Activated naive CD4-positive, alpha-beta T cell treated with anti-CD3 and anti-CD28 coated beads, Interleukin-2, amount 10 ng/mL, durations not matched to agents 7 days and 5 days (primary cell): ENCODE results near the gene PDCD5.

Experiments
- CTCF ChIA-PET: fragments of 350-600 bp; sonication (Branson Sonifier 250); formaldehyde crosslinking; loops from one replicate; lab custom pipeline; 2021; ENCODE audit warnings: antibody characterized with exemption; lab: Charles Lee
- DNase-seq: peaks from one replicate; pipeline ENCODE4 v3.0.0-alpha.2; 2020
- H3K27ac Mint-ChIP-seq: one replicate; pipeline ENCODE4 v1.8.0; 2021; ENCODE audit warnings: mild to moderate bottlenecking, moderate library complexity, mixed read lengths
- H3K27me3 Mint-ChIP-seq: one replicate; pipeline ENCODE4 v1.8.0; 2021; ENCODE audit warnings: mild to moderate bottlenecking, mixed read lengths
- H3K36me3 Mint-ChIP-seq: one replicate; pipeline ENCODE4 v1.8.0; 2021; ENCODE audit warnings: mixed read lengths
- H3K4me1 Mint-ChIP-seq: one replicate; pipeline ENCODE4 v1.8.0; 2021; ENCODE audit warnings: mixed read lengths
- H3K4me3 Mint-ChIP-seq: one replicate; pipeline ENCODE4 v1.8.0; 2021; ENCODE audit warnings: mild to moderate bottlenecking, moderate library complexity, mixed read lengths
- H3K9me3 Mint-ChIP-seq: one replicate; pipeline ENCODE4 v1.8.0; 2021; ENCODE audit warnings: mixed read lengths

Gene PDCD5

GRCh38 chr19:32599258-32599657, 18.3 kb downstream of the PDCD5 start:
- no peak overlapping the region for H3K27ac Mint-ChIP-seq
- H3K4me3 Mint-ChIP-seq = no peak overlapping the region
- CTCF ChIA-PET = interaction anchor here (0.8 to 0.9 kb wide), 3 partner anchors 14 to 519 kb away, joined by 3 to 6 read pairs (median 4); no protein-coding TSS in a partner anchor
- no peak for DNase-seq
- H3K27me3 Mint-ChIP-seq = no peaks in the 10 kb centered on the region
- peaks cover 6% of the 10 kb centered on the region for H3K4me1 Mint-ChIP-seq
- peaks cover 43% of the 10 kb centered on the region for H3K36me3 Mint-ChIP-seq
- H3K9me3 Mint-ChIP-seq = no peaks in the 10 kb centered on the region

- peak; percentile 55 for DNase-seq
- Mint-ChIP-seq H3K9me3 (no peaks in the 10 kb centered on the region), H3K4me1 (peaks cover 6% of the 10 kb centered on the region), H3K27me3 (no peaks in the 10 kb centered on the region), H3K36me3 (peaks cover 43% of the 10 kb centered on the region), H3K27ac (no peak overlapping the region), H3K4me3 (no peak overlapping the region)
- CTCF ChIA-PET = interaction anchor here (0.7 to 0.9 kb wide), 6 partner anchors 15 to 519 kb away, joined by 3 to 6 read pairs (median 4); no protein-coding TSS in a partner anchor
These were observed 18.8 kb downstream of the PDCD5 start for GRCh38 chr19:32599736-32600157.

GRCh38 chr19:32603961-32604360, 23.0 kb downstream of the PDCD5 start:
- Mint-ChIP-seq H3K36me3 (peaks cover 27% of the 10 kb centered on the region), H3K9me3 (no peaks in the 10 kb centered on the region), H3K27ac (peak overlapping the region; percentile 19), H3K27me3 (no peaks in the 10 kb centered on the region), H3K4me1 (peaks cover 6% of the 10 kb centered on the region), H3K4me3 (no peak overlapping the region)
- no peak for DNase-seq
- CTCF ChIA-PET = no interaction called here

GRCh38 chr19:32605544-32605943, 24.6 kb downstream of the PDCD5 start:
- no peak for DNase-seq
- H3K4me3 Mint-ChIP-seq = no peak overlapping the region
- CTCF ChIA-PET = no interaction called here
- peaks cover 23% of the 10 kb centered on the region for H3K36me3 Mint-ChIP-seq
- H3K4me1 Mint-ChIP-seq = no peaks in the 10 kb centered on the region
- no peaks in the 10 kb centered on the region for H3K9me3 Mint-ChIP-seq
- no peaks in the 10 kb centered on the region for H3K27me3 Mint-ChIP-seq
- H3K27ac Mint-ChIP-seq = no peak overlapping the region

- Mint-ChIP-seq H3K27me3 (no peaks in the 10 kb centered on the region), H3K36me3 (peaks cover 25% of the 10 kb centered on the region), H3K9me3 (no peaks in the 10 kb centered on the region), H3K4me3 (no peak overlapping the region), H3K4me1 (no peaks in the 10 kb centered on the region), H3K27ac (no peak overlapping the region)
- no peak for DNase-seq
- CTCF ChIA-PET = interaction anchor here (0.6 to 0.7 kb wide), 2 partner anchors 42 to 87 kb away, joined by 3 to 4 read pairs; no protein-coding TSS in a partner anchor
These were observed 25.3 kb downstream of the PDCD5 start for GRCh38 chr19:32606289-32606688.

- H3K27me3 Mint-ChIP-seq = no peaks in the 10 kb centered on the region
- peaks cover 30% of the 10 kb centered on the region for H3K36me3 Mint-ChIP-seq
- H3K27ac Mint-ChIP-seq = no peak overlapping the region
- H3K9me3 Mint-ChIP-seq = no peaks in the 10 kb centered on the region
- DNase-seq = no peak
- H3K4me1 Mint-ChIP-seq = no peaks in the 10 kb centered on the region
- H3K4me3 Mint-ChIP-seq = no peak overlapping the region
- CTCF ChIA-PET = no interaction called here
These were observed 26.5 kb downstream of the PDCD5 start for GRCh38 chr19:32607479-32607878.

GRCh38 chr19:32611161-32611560, 30.2 kb downstream of the PDCD5 start:
- Mint-ChIP-seq H3K36me3 (peaks cover 42% of the 10 kb centered on the region), H3K27ac (no peak overlapping the region), H3K4me1 (no peaks in the 10 kb centered on the region), H3K4me3 (no peak overlapping the region), H3K9me3 (no peaks in the 10 kb centered on the region), H3K27me3 (no peaks in the 10 kb centered on the region)
- CTCF ChIA-PET = no interaction called here
- DNase-seq = no peak

GRCh38 chr19:32613008-32613407, 32.0 kb downstream of the PDCD5 start:
- no peak for DNase-seq
- Mint-ChIP-seq H3K4me3 (no peak overlapping the region), H3K27me3 (no peaks in the 10 kb centered on the region), H3K4me1 (no peaks in the 10 kb centered on the region), H3K27ac (no peak overlapping the region), H3K9me3 (no peaks in the 10 kb centered on the region), H3K36me3 (peaks cover 41% of the 10 kb centered on the region)
- CTCF ChIA-PET = no interaction called here

GRCh38 chr19:32614916-32615315, 33.9 kb downstream of the PDCD5 start:
- H3K27ac Mint-ChIP-seq = no peak overlapping the region
- no peaks in the 10 kb centered on the region for H3K9me3 Mint-ChIP-seq
- CTCF ChIA-PET = interaction anchor here (1.0 kb wide), 1 partner anchor 15 kb away, joined by 4 read pairs; no protein-coding TSS in a partner anchor
- no peak overlapping the region for H3K4me3 Mint-ChIP-seq
- peaks cover 47% of the 10 kb centered on the region for H3K36me3 Mint-ChIP-seq
- no peaks in the 10 kb centered on the region for H3K4me1 Mint-ChIP-seq
- no peak for DNase-seq
- H3K27me3 Mint-ChIP-seq = no peaks in the 10 kb centered on the region

GRCh38 chr19:32615569-32615968, 34.6 kb downstream of the PDCD5 start:
- no peak for DNase-seq
- no peaks in the 10 kb centered on the region for H3K27me3 Mint-ChIP-seq
- no peaks in the 10 kb centered on the region for H3K9me3 Mint-ChIP-seq
- H3K4me1 Mint-ChIP-seq = no peaks in the 10 kb centered on the region
- no peak overlapping the region for H3K27ac Mint-ChIP-seq
- peaks cover 47% of the 10 kb centered on the region for H3K36me3 Mint-ChIP-seq
- no peak overlapping the region for H3K4me3 Mint-ChIP-seq
- CTCF ChIA-PET = no interaction called here

- Mint-ChIP-seq H3K4me1 (no peaks in the 10 kb centered on the region), H3K9me3 (no peaks in the 10 kb centered on the region), H3K4me3 (no peak overlapping the region), H3K36me3 (peaks cover 45% of the 10 kb centered on the region), H3K27ac (no peak overlapping the region), H3K27me3 (no peaks in the 10 kb centered on the region)
- CTCF ChIA-PET = no interaction called here
- DNase-seq = no peak
These were observed 38.2 kb downstream of the PDCD5 start for GRCh38 chr19:32619051-32619685.

GRCh38 chr19:32622002-32622401, 41.0 kb downstream of the PDCD5 start:
- CTCF ChIA-PET = no interaction called here
- no peak for DNase-seq
- Mint-ChIP-seq H3K36me3 (peaks cover 39% of the 10 kb centered on the region), H3K4me1 (no peaks in the 10 kb centered on the region), H3K4me3 (no peak overlapping the region), H3K27me3 (no peaks in the 10 kb centered on the region), H3K9me3 (no peaks in the 10 kb centered on the region), H3K27ac (no peak overlapping the region)

- no peaks in the 10 kb centered on the region for H3K4me1 Mint-ChIP-seq
- no peaks in the 10 kb centered on the region for H3K27me3 Mint-ChIP-seq
- peaks cover 33% of the 10 kb centered on the region for H3K36me3 Mint-ChIP-seq
- CTCF ChIA-PET = no interaction called here
- DNase-seq = no peak
- H3K4me3 Mint-ChIP-seq = no peak overlapping the region
- no peaks in the 10 kb centered on the region for H3K9me3 Mint-ChIP-seq
- H3K27ac Mint-ChIP-seq = no peak overlapping the region
These were observed 43.4 kb downstream of the PDCD5 start for GRCh38 chr19:32624410-32624809.

- no peaks in the 10 kb centered on the region for H3K9me3 Mint-ChIP-seq
- CTCF ChIA-PET = no interaction called here
- no peaks in the 10 kb centered on the region for H3K4me1 Mint-ChIP-seq
- no peak overlapping the region for H3K27ac Mint-ChIP-seq
- no peak overlapping the region for H3K4me3 Mint-ChIP-seq
- H3K27me3 Mint-ChIP-seq = no peaks in the 10 kb centered on the region
- no peak for DNase-seq
- H3K36me3 Mint-ChIP-seq = peaks cover 22% of the 10 kb centered on the region
These were observed 46.0 kb downstream of the PDCD5 start for GRCh38 chr19:32626969-32627368.

GRCh38 chr19:32627714-32628270, 46.8 kb downstream of the PDCD5 start:
- H3K27ac Mint-ChIP-seq = peak overlapping the region; percentile 37
- H3K9me3 Mint-ChIP-seq = no peaks in the 10 kb centered on the region

More at GRCh38 chr19:32627714-32628270, 46.8 kb downstream of the PDCD5 start:
- Mint-ChIP-seq H3K4me1 (no peaks in the 10 kb centered on the region), H3K36me3 (peaks cover 16% of the 10 kb centered on the region), H3K4me3 (no peak overlapping the region), H3K27me3 (no peaks in the 10 kb centered on the region)
- CTCF ChIA-PET = no interaction called here
- no peak for DNase-seq
